Stimulated activated CD4-positive, alpha-beta T cell treated with anti-CD3 and anti-CD28 coated beads, Interleukin-2, amount 100 ng/mL, for 4 hours (primary cell): ENCODE data around the gene TTLL11.

Experiments used
- DNase-seq: peaks from one replicate; pipeline ENCODE4 v3.0.0-alpha.2; 2020; ENCODE audit warnings: low read depth

Gene TTLL11

GRCh38 chr9:121830441-121831140, 262.5 kb downstream of the TTLL11 start:
- DNase-seq = no peak

- DNase-seq = no peak
Observed at GRCh38 chr9:121827251-121827967, 265.7 kb downstream of the TTLL11 start.

- no peak for DNase-seq
Observed at GRCh38 chr9:121826711-121827110, 266.4 kb downstream of the TTLL11 start.

- DNase-seq = no peak
Observed at GRCh38 chr9:121825031-121825691, 267.9 kb downstream of the TTLL11 start.

- no peak for DNase-seq
Observed at GRCh38 chr9:121824651-121825030, 268.5 kb downstream of the TTLL11 start.

GRCh38 chr9:121823451-121824169, 269.5 kb downstream of the TTLL11 start:
- no peak for DNase-seq

- DNase-seq = no peak
Observed at GRCh38 chr9:121822093-121823085, 270.7 kb downstream of the TTLL11 start.

GRCh38 chr9:121821326-121821725, 271.8 kb downstream of the TTLL11 start:
- no peak for DNase-seq

- DNase-seq = no peak
Observed at GRCh38 chr9:121820286-121821005, 272.7 kb downstream of the TTLL11 start.

GRCh38 chr9:121819428-121820231, 273.5 kb downstream of the TTLL11 start:
- DNase-seq = no peak

- DNase-seq = no peak
Observed at GRCh38 chr9:121818841-121819427, 274.2 kb downstream of the TTLL11 start.

- DNase-seq = no peak
Observed at GRCh38 chr9:121818016-121818661, 275.0 kb downstream of the TTLL11 start.

- no peak for DNase-seq
Observed at GRCh38 chr9:121817476-121817875, 275.6 kb downstream of the TTLL11 start.

GRCh38 chr9:121816845-121817450, 276.2 kb downstream of the TTLL11 start:
- DNase-seq = no peak

GRCh38 chr9:121816449-121816817, 276.7 kb downstream of the TTLL11 start:
- no peak for DNase-seq

- DNase-seq = no peak
Observed at GRCh38 chr9:121815546-121816448, 277.3 kb downstream of the TTLL11 start.

GRCh38 chr9:121815084-121815483, 278.0 kb downstream of the TTLL11 start:
- no peak for DNase-seq
